ENCODE results near the gene SERINC5. TPM values are rescaled to one million over a fixed set of nuclear protein-coding genes. Genes with fewer than 3 reads are reported as not detected.
A peak's percentile ranks its signal among the peaks of the same experiment; 100 is the strongest.

The SERINC5 gene
- total RNA-seq, 1 experiment from 2014 or later = 128 TPM

DNA sequence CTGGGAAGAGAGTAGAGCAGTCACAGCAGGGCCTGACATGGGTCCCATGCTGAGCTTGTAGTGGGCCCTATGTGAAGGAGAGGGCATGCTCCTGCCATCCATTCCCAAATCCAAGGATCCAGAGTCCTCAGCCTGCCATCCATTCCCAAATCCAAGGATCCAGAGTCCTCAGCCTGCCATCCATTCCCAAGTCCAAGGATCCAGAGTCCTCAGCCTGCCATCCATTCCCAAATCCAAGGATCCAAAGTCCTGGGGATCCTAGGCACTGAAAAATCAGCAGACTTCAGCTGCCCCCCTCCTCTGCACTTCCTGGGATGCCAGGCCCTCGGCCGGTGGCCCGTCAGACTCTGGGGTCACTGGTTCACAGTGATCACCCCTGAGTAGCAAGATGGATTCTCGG is 187.1 kb downstream of the SERINC5 start:
- no peaks in the 10 kb centered on the region for H3K9me3 Mint-ChIP-seq
- ChIA-PET POLR2A (no interaction called here), CTCF (no interaction called here)
- H3K36me3 Mint-ChIP-seq = no peaks in the 10 kb centered on the region
- H3K4me1 Mint-ChIP-seq = peaks cover 16% of the 10 kb centered on the region
- DNase-seq (ENCODE audit: low spot score) (no peak), ATAC-seq (no peak)
- H3K27ac Mint-ChIP-seq = no peak overlapping the region
- TF ChIP-seq, protein P1, sequence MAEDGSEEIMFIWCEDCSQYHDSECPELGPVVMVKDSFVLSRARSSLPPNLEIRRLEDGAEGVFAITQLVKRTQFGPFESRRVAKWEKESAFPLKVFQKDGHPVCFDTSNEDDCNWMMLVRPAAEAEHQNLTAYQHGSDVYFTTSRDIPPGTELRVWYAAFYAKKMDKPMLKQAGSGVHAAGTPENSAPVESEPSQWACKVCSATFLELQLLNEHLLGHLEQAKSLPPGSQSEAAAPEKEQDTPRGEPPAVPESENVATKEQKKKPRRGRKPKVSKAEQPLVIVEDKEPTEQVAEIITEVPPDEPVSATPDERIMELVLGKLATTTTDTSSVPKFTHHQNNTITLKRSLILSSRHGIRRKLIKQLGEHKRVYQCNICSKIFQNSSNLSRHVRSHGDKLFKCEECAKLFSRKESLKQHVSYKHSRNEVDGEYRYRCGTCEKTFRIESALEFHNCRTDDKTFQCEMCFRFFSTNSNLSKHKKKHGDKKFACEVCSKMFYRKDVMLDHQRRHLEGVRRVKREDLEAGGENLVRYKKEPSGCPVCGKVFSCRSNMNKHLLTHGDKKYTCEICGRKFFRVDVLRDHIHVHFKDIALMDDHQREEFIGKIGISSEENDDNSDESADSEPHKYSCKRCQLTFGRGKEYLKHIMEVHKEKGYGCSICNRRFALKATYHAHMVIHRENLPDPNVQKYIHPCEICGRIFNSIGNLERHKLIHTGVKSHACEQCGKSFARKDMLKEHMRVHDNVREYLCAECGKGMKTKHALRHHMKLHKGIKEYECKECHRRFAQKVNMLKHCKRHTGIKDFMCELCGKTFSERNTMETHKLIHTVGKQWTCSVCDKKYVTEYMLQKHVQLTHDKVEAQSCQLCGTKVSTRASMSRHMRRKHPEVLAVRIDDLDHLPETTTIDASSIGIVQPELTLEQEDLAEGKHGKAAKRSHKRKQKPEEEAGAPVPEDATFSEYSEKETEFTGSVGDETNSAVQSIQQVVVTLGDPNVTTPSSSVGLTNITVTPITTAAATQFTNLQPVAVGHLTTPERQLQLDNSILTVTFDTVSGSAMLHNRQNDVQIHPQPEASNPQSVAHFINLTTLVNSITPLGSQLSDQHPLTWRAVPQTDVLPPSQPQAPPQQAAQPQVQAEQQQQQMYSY (CRISPR knock-in tag; IDR thresholded peaks at IDR 0.05) = peak; percentile 74
- TF ChIP-seq ZNF532 (CRISPR knock-in tag; IDR thresholded peaks at IDR 0.05; ENCODE audit: borderline replicate concordance) (no peak), MAX (CRISPR knock-in tag; IDR thresholded peaks at IDR 0.05) (no peak)
- no peak overlapping the region for H3K4me3 Mint-ChIP-seq
- H3K27me3 Mint-ChIP-seq (ENCODE audit: low read depth) = no peaks in the 10 kb centered on the region

GRCh38 chr5:80068246-80068636 is 187.6 kb downstream of the SERINC5 start:
- CTCF ChIA-PET = no interaction called here
- POLR2A ChIA-PET = no interaction called here

More at GRCh38 chr5:80068246-80068636, 187.6 kb downstream of the SERINC5 start:
- TF ChIP-seq CBFB (CRISPR knock-in tag; IDR thresholded peaks at IDR 0.05; ENCODE audit: low read depth) (no peak), ESRRA (CRISPR knock-in tag; IDR thresholded peaks at IDR 0.05; ENCODE audit: borderline replicate concordance) (no peak), E2F4 (CRISPR knock-in tag; IDR thresholded peaks at IDR 0.05; ENCODE audit: borderline replicate concordance, low read depth) (no peak), JAZF1 (CRISPR knock-in tag; IDR thresholded peaks at IDR 0.05) (no peak), HMGA2 (CRISPR knock-in tag; IDR thresholded peaks at IDR 0.05) (no peak), ATF1 (CRISPR knock-in tag; IDR thresholded peaks at IDR 0.05) (no peak), FOXP1 (CRISPR knock-in tag; IDR thresholded peaks at IDR 0.05; ENCODE audit: borderline replicate concordance) (no peak), FOXK1 (CRISPR knock-in tag; IDR thresholded peaks at IDR 0.05) (no peak), NFYB (CRISPR knock-in tag; conservative IDR thresholded peaks at IDR 0.05; ENCODE audit: low read depth) (no peak), OVOL2 (CRISPR knock-in tag; IDR thresholded peaks at IDR 0.05; ENCODE audit: borderline replicate concordance) (no peak), TEAD4 (CRISPR knock-in tag; IDR thresholded peaks at IDR 0.05) (no peak), ARID4B (CRISPR knock-in tag; IDR thresholded peaks at IDR 0.05; ENCODE audit: borderline replicate concordance) (no peak)
- H3K36me3 Mint-ChIP-seq = no peaks in the 10 kb centered on the region
- H3K27ac Mint-ChIP-seq = no peak overlapping the region
- no peak for DNase-seq (ENCODE audit: low spot score)
- no peaks in the 10 kb centered on the region for H3K9me3 Mint-ChIP-seq
- ATAC-seq = no peak
- peaks cover 16% of the 10 kb centered on the region for H3K4me1 Mint-ChIP-seq
- no peaks in the 10 kb centered on the region for H3K27me3 Mint-ChIP-seq (ENCODE audit: low read depth)
- no peak overlapping the region for H3K4me3 Mint-ChIP-seq

Measured in WTC11 (cell line).